Measurements from ENCODE around the gene SORBS2. TPM values are rescaled to one million over a fixed set of nuclear protein-coding genes. Genes with fewer than 3 reads are reported as not detected.

The SORBS2 gene
- polyA plus RNA-seq, 2 donors: 22.7 to 33.4 TPM

GRCh38 chr4:185809121-185809520, 2.9 kb downstream of the SORBS2 start:
- Histone ChIP-seq H3K9me3 (ENCODE audit: control insufficient read depth in 2 of 2, insufficient read depth in 1 of 2, low read depth in 1 of 2, low read length in 1 of 2) (no peaks in the 10 kb centered on the region), H3K4me3 (ENCODE audit: low read depth in 1 of 2, low read length in 2 of 2) (peak overlapping the region in 1 of 2 donors; percentile 22), H3K36me3 (ENCODE audit: control insufficient read depth in 2 of 2, insufficient read depth in 2 of 2, low read length in 1 of 2) (no peaks in the 10 kb centered on the region), H3K27me3 (ENCODE audit: control insufficient read depth in 1 of 2, insufficient read depth in 2 of 2, low read length in 2 of 2) (no peaks in the 10 kb centered on the region), H3K4me1 (ENCODE audit: control insufficient read depth in 2 of 2, insufficient read depth in 2 of 2, low read length in 1 of 2) (no peaks in the 10 kb centered on the region), H3K27ac (ENCODE audit: low read depth in 2 of 2, low read length in 1 of 2) (no peak overlapping the region)
- WGBS, 2 donors: 50 to 82% methylated on average over 1 of the region's 1 CpG

GRCh38 chr4:185805979-185806378, 6.0 kb downstream of the SORBS2 start:
- H3K4me3 ChIP-seq (ENCODE audit: low read depth in 1 of 2, low read length in 2 of 2): no peak overlapping the region
- no peaks in the 10 kb centered on the region for H3K27me3 ChIP-seq (ENCODE audit: control insufficient read depth in 1 of 2, insufficient read depth in 2 of 2, low read length in 2 of 2)
- WGBS, 2 donors: 78 to 93% methylated on average over 4 of the region's 4 CpGs
- H3K9me3 ChIP-seq (ENCODE audit: control insufficient read depth in 2 of 2, insufficient read depth in 1 of 2, low read depth in 1 of 2, low read length in 1 of 2): no peaks in the 10 kb centered on the region
- no peak overlapping the region for H3K27ac ChIP-seq (ENCODE audit: low read depth in 2 of 2, low read length in 1 of 2)
- no peaks in the 10 kb centered on the region for H3K36me3 ChIP-seq (ENCODE audit: control insufficient read depth in 2 of 2, insufficient read depth in 2 of 2, low read length in 1 of 2)
- H3K4me1 ChIP-seq (ENCODE audit: control insufficient read depth in 2 of 2, insufficient read depth in 2 of 2, low read length in 1 of 2): no peaks in the 10 kb centered on the region

- no peaks in the 10 kb centered on the region for H3K27me3 ChIP-seq (ENCODE audit: control insufficient read depth in 1 of 2, insufficient read depth in 2 of 2, low read length in 2 of 2)
- no peaks in the 10 kb centered on the region for H3K4me1 ChIP-seq (ENCODE audit: control insufficient read depth in 2 of 2, insufficient read depth in 2 of 2, low read length in 1 of 2)
- no peak overlapping the region for H3K4me3 ChIP-seq (ENCODE audit: low read depth in 1 of 2, low read length in 2 of 2)
- no peaks in the 10 kb centered on the region for H3K9me3 ChIP-seq (ENCODE audit: control insufficient read depth in 2 of 2, insufficient read depth in 1 of 2, low read depth in 1 of 2, low read length in 1 of 2)
- no peaks in the 10 kb centered on the region for H3K36me3 ChIP-seq (ENCODE audit: control insufficient read depth in 2 of 2, insufficient read depth in 2 of 2, low read length in 1 of 2)
- H3K27ac ChIP-seq (ENCODE audit: low read depth in 2 of 2, low read length in 1 of 2): no peak overlapping the region
- 82 to 95% methylated on average over 9 of the region's 9 CpGs for WGBS, 2 donors
These were observed 6.7 kb downstream of the SORBS2 start for GRCh38 chr4:185805262-185805802.

- no peak overlapping the region for H3K27ac ChIP-seq (ENCODE audit: low read depth in 2 of 2, low read length in 1 of 2)
- H3K4me1 ChIP-seq (ENCODE audit: control insufficient read depth in 2 of 2, insufficient read depth in 2 of 2, low read length in 1 of 2): no peaks in the 10 kb centered on the region
- 80 to 84% methylated on average over 4 of the region's 4 CpGs for WGBS, 2 donors
- H3K4me3 ChIP-seq (ENCODE audit: low read depth in 1 of 2, low read length in 2 of 2): no peak overlapping the region
- H3K9me3 ChIP-seq (ENCODE audit: control insufficient read depth in 2 of 2, insufficient read depth in 1 of 2, low read depth in 1 of 2, low read length in 1 of 2): no peaks in the 10 kb centered on the region
- no peaks in the 10 kb centered on the region for H3K36me3 ChIP-seq (ENCODE audit: control insufficient read depth in 2 of 2, insufficient read depth in 2 of 2, low read length in 1 of 2)
- H3K27me3 ChIP-seq (ENCODE audit: control insufficient read depth in 1 of 2, insufficient read depth in 2 of 2, low read length in 2 of 2): no peaks in the 10 kb centered on the region
These were observed 9.0 kb downstream of the SORBS2 start for GRCh38 chr4:185803022-185803421.

GRCh38 chr4:185801471-185801870, 10.5 kb downstream of the SORBS2 start:
- Histone ChIP-seq H3K27ac (ENCODE audit: low read depth in 2 of 2, low read length in 1 of 2) (no peak overlapping the region), H3K4me1 (ENCODE audit: control insufficient read depth in 2 of 2, insufficient read depth in 2 of 2, low read length in 1 of 2) (no peaks in the 10 kb centered on the region), H3K36me3 (ENCODE audit: control insufficient read depth in 2 of 2, insufficient read depth in 2 of 2, low read length in 1 of 2) (no peaks in the 10 kb centered on the region), H3K9me3 (ENCODE audit: control insufficient read depth in 2 of 2, insufficient read depth in 1 of 2, low read depth in 1 of 2, low read length in 1 of 2) (no peaks in the 10 kb centered on the region), H3K4me3 (ENCODE audit: low read depth in 1 of 2, low read length in 2 of 2) (no peak overlapping the region), H3K27me3 (ENCODE audit: control insufficient read depth in 1 of 2, insufficient read depth in 2 of 2, low read length in 2 of 2) (no peaks in the 10 kb centered on the region)
- 79 to 82% methylated on average over 4 of the region's 4 CpGs for WGBS, 2 donors

GRCh38 chr4:185800266-185800945, 11.6 kb downstream of the SORBS2 start:
- H3K9me3 ChIP-seq (ENCODE audit: control insufficient read depth in 2 of 2, insufficient read depth in 1 of 2, low read depth in 1 of 2, low read length in 1 of 2): no peaks in the 10 kb centered on the region
- no peaks in the 10 kb centered on the region for H3K36me3 ChIP-seq (ENCODE audit: control insufficient read depth in 2 of 2, insufficient read depth in 2 of 2, low read length in 1 of 2)
- 93 to 95% methylated on average over 7 of the region's 7 CpGs for WGBS, 2 donors
- H3K4me3 ChIP-seq (ENCODE audit: low read depth in 1 of 2, low read length in 2 of 2): no peak overlapping the region
- no peaks in the 10 kb centered on the region for H3K27me3 ChIP-seq (ENCODE audit: control insufficient read depth in 1 of 2, insufficient read depth in 2 of 2, low read length in 2 of 2)
- H3K4me1 ChIP-seq (ENCODE audit: control insufficient read depth in 2 of 2, insufficient read depth in 2 of 2, low read length in 1 of 2): no peaks in the 10 kb centered on the region
- H3K27ac ChIP-seq (ENCODE audit: low read depth in 2 of 2, low read length in 1 of 2): no peak overlapping the region

- Histone ChIP-seq H3K9me3 (ENCODE audit: control insufficient read depth in 2 of 2, insufficient read depth in 1 of 2, low read depth in 1 of 2, low read length in 1 of 2) (no peaks in the 10 kb centered on the region), H3K36me3 (ENCODE audit: control insufficient read depth in 2 of 2, insufficient read depth in 2 of 2, low read length in 1 of 2) (no peaks in the 10 kb centered on the region), H3K27ac (ENCODE audit: low read depth in 2 of 2, low read length in 1 of 2) (no peak overlapping the region), H3K4me3 (ENCODE audit: low read depth in 1 of 2, low read length in 2 of 2) (no peak overlapping the region), H3K27me3 (ENCODE audit: control insufficient read depth in 1 of 2, insufficient read depth in 2 of 2, low read length in 2 of 2) (no peaks in the 10 kb centered on the region), H3K4me1 (ENCODE audit: control insufficient read depth in 2 of 2, insufficient read depth in 2 of 2, low read length in 1 of 2) (no peaks in the 10 kb centered on the region)
- 90 to 92% methylated on average over 10 of the region's 10 CpGs for WGBS, 2 donors
These were observed 12.6 kb downstream of the SORBS2 start for GRCh38 chr4:185799442-185799841.

GRCh38 chr4:185797596-185798338, 14.2 kb downstream of the SORBS2 start:
- Histone ChIP-seq H3K9me3 (ENCODE audit: control insufficient read depth in 2 of 2, insufficient read depth in 1 of 2, low read depth in 1 of 2, low read length in 1 of 2) (no peaks in the 10 kb centered on the region), H3K27ac (ENCODE audit: low read depth in 2 of 2, low read length in 1 of 2) (no peak overlapping the region), H3K36me3 (ENCODE audit: control insufficient read depth in 2 of 2, insufficient read depth in 2 of 2, low read length in 1 of 2) (no peaks in the 10 kb centered on the region), H3K27me3 (ENCODE audit: control insufficient read depth in 1 of 2, insufficient read depth in 2 of 2, low read length in 2 of 2) (no peaks in the 10 kb centered on the region), H3K4me1 (ENCODE audit: control insufficient read depth in 2 of 2, insufficient read depth in 2 of 2, low read length in 1 of 2) (no peaks in the 10 kb centered on the region), H3K4me3 (ENCODE audit: low read depth in 1 of 2, low read length in 2 of 2) (no peak overlapping the region)
- 83 to 84% methylated on average over 8 of the region's 8 CpGs for WGBS, 2 donors

GRCh38 chr4:185797018-185797417, 15.0 kb downstream of the SORBS2 start:
- 77 to 79% methylated on average over 14 of the region's 14 CpGs for WGBS, 2 donors
- Histone ChIP-seq H3K27ac (ENCODE audit: low read depth in 2 of 2, low read length in 1 of 2) (no peak overlapping the region), H3K36me3 (ENCODE audit: control insufficient read depth in 2 of 2, insufficient read depth in 2 of 2, low read length in 1 of 2) (no peaks in the 10 kb centered on the region), H3K27me3 (ENCODE audit: control insufficient read depth in 1 of 2, insufficient read depth in 2 of 2, low read length in 2 of 2) (no peaks in the 10 kb centered on the region), H3K9me3 (ENCODE audit: control insufficient read depth in 2 of 2, insufficient read depth in 1 of 2, low read depth in 1 of 2, low read length in 1 of 2) (no peaks in the 10 kb centered on the region), H3K4me1 (ENCODE audit: control insufficient read depth in 2 of 2, insufficient read depth in 2 of 2, low read length in 1 of 2) (no peaks in the 10 kb centered on the region), H3K4me3 (ENCODE audit: low read depth in 1 of 2, low read length in 2 of 2) (no peak overlapping the region)
